NT2/D1 (cell line): ENCODE data around the gene ABCC6.

Source experiments
- SUZ12 ChIP-seq: IDR thresholded peaks from 2 replicates; pipeline ENCODE4 v1.6.1; 2011; ENCODE audit not compliant: insufficient read length, insufficient read depth; ENCODE audit errors: extremely low read depth
- YY1 ChIP-seq: IDR thresholded peaks from 2 replicates; pipeline ENCODE4 v1.6.1; 2011; ENCODE audit not compliant: insufficient read length, insufficient read depth
- ZNF274 ChIP-seq: IDR thresholded peaks from 2 replicates; pipeline ENCODE4 v1.6.1; 2011; ENCODE audit warnings: mild to moderate bottlenecking, low read depth, low read length

- no peak for TF ChIP-seq YY1
- TF ChIP-seq ZNF274 = no peak
- TF ChIP-seq SUZ12 = no peak
Measured at GRCh38 chr16:16108759-16109158, 114.5 kb downstream of the ABCC6 start.
